ENCODE results near the gene OR2W3. TPM values are rescaled to one million over a fixed set of nuclear protein-coding genes. Genes with fewer than 3 reads are reported as not detected.

OR2W3 gene
- total RNA-seq: 0.75 and 0.93 TPM in 2 replicates

- intact Hi-C loops (cut with micrococcal nuclease): no loop called here
Measured at GRCh38 chr1:247895163-247895637, at the start of gene OR2W3. Gene OR2W3, plus strand, starts transcription at chr1:247895587. Its CDS starts 0 bp downstream, at chr1:247895587.

GRCh38 chr1:247845693-247846017 lies 49.7 kb upstream of the OR2W3 start:
- intact Hi-C loops (cut with micrococcal nuclease): no loop called here

- intact Hi-C loops (cut with micrococcal nuclease): no loop called here
Measured at GRCh38 chr1:247848346-247848745, 47.0 kb upstream of the OR2W3 start.

- intact Hi-C loops (cut with micrococcal nuclease): no loop called here
Measured at GRCh38 chr1:247849616-247850015, 45.8 kb upstream of the OR2W3 start.

- intact Hi-C loops (cut with micrococcal nuclease): loop anchor here (5.0 kb wide), 1 partner anchor 463 kb away; no protein-coding TSS in a partner anchor
Measured at GRCh38 chr1:247854899-247855545, 40.4 kb upstream of the OR2W3 start.

GRCh38 chr1:247855911-247856310 lies 39.5 kb upstream of the OR2W3 start:
- intact Hi-C loops (cut with micrococcal nuclease): loop anchor here (5.0 kb wide), 1 partner anchor 464 kb away; no protein-coding TSS in a partner anchor

- intact Hi-C loops (cut with micrococcal nuclease): loop anchor here (5.0 kb wide), 1 partner anchor 465 kb away; no protein-coding TSS in a partner anchor
Measured at GRCh38 chr1:247857069-247857984, 38.1 kb upstream of the OR2W3 start, which contains the start of gene TRIM58. Gene TRIM58, plus strand, starts transcription at chr1:247857187. Its CDS starts 60 bp downstream, at chr1:247857247.

GRCh38 chr1:247857985-247858619 lies 37.3 kb upstream of the OR2W3 start:
- intact Hi-C loops (cut with micrococcal nuclease): loop anchor here (5.0 kb wide), 1 partner anchor 466 kb away; no protein-coding TSS in a partner anchor

- intact Hi-C loops (cut with micrococcal nuclease): no loop called here
Measured at GRCh38 chr1:247862756-247863155, 32.6 kb upstream of the OR2W3 start.

- intact Hi-C loops (cut with micrococcal nuclease): no loop called here
Measured at GRCh38 chr1:247864644-247865043, 30.7 kb upstream of the OR2W3 start.

- intact Hi-C loops (cut with micrococcal nuclease): no loop called here
Measured at GRCh38 chr1:247865416-247865815, 30.0 kb upstream of the OR2W3 start.

GRCh38 chr1:247883346-247883745 lies 12.0 kb upstream of the OR2W3 start:
- intact Hi-C loops (cut with micrococcal nuclease): no loop called here

GRCh38 chr1:247884797-247885413 lies 10.5 kb upstream of the OR2W3 start:
- intact Hi-C loops (cut with micrococcal nuclease): no loop called here

GRCh38 chr1:247895976-247896375 lies 589 bp downstream of the OR2W3 start:
- intact Hi-C loops (cut with micrococcal nuclease): no loop called here

GRCh38 chr1:247904122-247904521 lies 8.7 kb downstream of the OR2W3 start:
- intact Hi-C loops (cut with micrococcal nuclease): no loop called here

GRCh38 chr1:247905181-247905580 lies 9.8 kb downstream of the OR2W3 start:
- intact Hi-C loops (cut with micrococcal nuclease): no loop called here

- intact Hi-C loops (cut with micrococcal nuclease): no loop called here
Measured at GRCh38 chr1:247905910-247906503, 10.6 kb downstream of the OR2W3 start.

GRCh38 chr1:247906504-247907047 lies 11.2 kb downstream of the OR2W3 start:
- intact Hi-C loops (cut with micrococcal nuclease): no loop called here

GRCh38 chr1:247908766-247909165 lies 13.4 kb downstream of the OR2W3 start:
- intact Hi-C loops (cut with micrococcal nuclease): no loop called here

- intact Hi-C loops (cut with micrococcal nuclease): no loop called here
Measured at GRCh38 chr1:247913786-247914185, 18.4 kb downstream of the OR2W3 start.

Measured in T-helper 2 cell treated with Interferon-gamma antibody and Interleukin-4, amounts not matched to agents 100 ng/mL and 5 ng/mL, for 36 hours (primary cell).